Stimulated activated CD8-positive, alpha-beta memory T cell treated with anti-CD3 and anti-CD28 coated beads, Interleukin-7, amount 100 ng/mL, for 1 hour (primary cell): ENCODE data around the gene HINFP.
"Not testable (repeated sequence)": the region's sequence is repeated elsewhere in the genome, so short reads cannot be mapped to it uniquely, and the experiment has no call there.

Experiments
- DNase-seq, 2 donors: peaks; one replicate each; pipeline ENCODE4 v3.0.0-alpha.2; 2020; ENCODE audit warnings: low read depth in 2 of 2

Gene HINFP

DNA sequence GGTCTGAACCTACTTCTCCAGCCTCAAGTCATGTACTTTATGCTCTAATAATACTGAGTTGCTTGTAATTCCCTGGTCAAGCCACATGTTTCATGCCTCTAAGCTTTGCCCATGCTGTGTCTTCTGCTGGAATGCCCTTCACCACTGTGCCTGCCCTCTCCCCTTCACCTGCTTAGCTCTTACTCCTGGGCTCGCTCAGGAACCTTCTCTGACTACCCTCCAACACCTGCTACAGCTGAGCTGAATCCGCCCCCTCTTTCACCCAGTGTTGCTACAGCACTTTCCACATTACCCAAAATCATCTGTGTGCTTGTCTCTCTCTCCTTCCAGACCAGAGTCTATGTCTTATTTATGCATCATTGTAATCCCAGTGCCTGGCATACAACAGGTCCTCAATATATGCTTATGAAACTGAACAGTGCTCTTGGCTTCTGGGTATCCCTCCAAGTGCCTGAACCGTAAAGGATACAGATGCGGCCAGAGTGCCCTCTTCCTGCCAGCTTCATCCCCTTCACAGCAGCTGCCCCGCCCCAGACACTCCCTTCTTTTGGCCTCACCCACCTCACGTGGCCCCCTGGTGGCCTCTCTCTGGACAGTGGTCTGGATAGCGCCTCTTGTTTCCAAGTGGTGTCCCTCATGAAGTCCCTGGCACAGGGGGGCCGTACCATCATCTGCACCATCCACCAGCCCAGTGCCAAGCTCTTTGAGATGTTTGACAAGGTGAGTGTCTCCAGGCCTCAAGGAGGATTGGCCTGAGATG is 34.5 kb downstream of the HINFP start:
- DNase-seq: no peak

DNA sequence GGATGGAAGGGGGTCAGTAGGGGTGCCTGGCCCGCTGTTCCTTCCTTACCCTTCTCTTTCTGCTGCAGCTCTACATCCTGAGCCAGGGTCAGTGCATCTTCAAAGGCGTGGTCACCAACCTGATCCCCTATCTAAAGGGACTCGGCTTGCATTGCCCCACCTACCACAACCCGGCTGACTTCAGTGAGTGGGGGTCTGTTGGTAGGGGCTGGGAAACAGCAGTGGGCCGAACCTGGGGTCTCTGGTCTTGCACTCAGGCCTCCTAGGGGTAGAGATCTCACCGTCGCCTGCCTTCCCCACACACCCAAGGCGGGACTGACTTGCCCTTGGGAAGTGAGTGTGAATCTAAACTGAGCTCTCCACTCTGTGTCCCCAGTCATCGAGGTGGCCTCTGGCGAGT is 35.1 kb downstream of the HINFP start:
- no peak for DNase-seq

GRCh38 chr11:119157063-119157462 is 35.7 kb downstream of the HINFP start:
- DNase-seq: no peak

- DNase-seq: no peak
Measured at GRCh38 chr11:119158467-119158866, 37.1 kb downstream of the HINFP start.

- no peak for DNase-seq
Measured at GRCh38 chr11:119160151-119160550, 38.8 kb downstream of the HINFP start.

DNA sequence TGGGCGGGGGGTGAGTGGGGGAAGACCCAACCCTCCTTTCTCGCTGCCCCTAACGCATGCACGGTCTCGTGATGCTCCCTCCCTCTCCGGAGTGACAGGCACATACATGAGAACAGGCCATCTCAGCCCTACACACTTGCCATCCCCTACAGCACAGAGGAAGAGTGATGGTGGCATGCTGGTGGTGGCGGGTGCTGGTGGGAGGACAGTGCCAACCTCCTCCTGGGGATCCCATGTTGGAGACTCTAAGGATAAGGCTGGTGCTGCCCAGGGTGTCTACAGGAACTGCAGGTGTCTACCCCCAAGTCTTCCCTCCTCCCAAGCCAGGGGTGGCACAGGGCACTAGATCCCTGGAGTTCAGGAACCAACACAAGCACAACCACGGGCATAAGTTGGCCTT is 40.5 kb downstream of the HINFP start:
- DNase-seq: no peak

DNA sequence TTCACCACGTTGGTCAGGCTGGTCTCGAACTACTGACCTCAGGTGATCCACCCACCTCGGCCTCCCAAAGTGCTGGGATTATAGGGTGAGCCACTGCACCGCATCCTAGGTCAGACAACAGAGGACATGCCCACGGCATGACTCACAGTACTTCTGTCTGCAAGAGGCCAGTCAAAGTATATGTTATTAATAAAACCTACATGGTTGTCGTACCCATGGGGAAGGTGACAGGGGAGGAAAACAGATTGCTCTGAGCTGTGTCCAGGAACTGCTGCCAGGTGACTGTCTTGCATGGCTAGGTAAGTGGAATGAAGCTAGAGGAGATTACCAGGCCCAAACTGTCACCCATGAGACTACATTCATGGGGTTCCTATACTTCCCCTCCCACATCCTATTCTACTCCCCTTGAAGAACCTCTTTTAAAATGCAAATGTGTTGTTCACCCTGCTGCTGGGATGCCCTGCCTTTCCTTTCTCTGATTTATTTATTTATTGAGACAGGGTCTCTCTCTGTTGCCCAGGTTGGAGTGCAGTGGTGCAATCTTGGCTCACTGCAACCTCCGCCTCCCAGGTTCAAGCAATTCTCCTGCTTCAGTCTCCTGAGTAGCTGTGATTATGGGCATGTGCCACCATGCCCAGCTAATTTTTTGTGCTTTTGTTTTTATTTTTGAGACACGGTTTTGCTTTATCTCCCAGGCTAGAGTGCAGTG is 45.1 kb downstream of the HINFP start:
- no peak for DNase-seq

- DNase-seq: not testable (repeated sequence)
Measured at GRCh38 chr11:119167077-119167458, 45.7 kb downstream of the HINFP start.

DNA sequence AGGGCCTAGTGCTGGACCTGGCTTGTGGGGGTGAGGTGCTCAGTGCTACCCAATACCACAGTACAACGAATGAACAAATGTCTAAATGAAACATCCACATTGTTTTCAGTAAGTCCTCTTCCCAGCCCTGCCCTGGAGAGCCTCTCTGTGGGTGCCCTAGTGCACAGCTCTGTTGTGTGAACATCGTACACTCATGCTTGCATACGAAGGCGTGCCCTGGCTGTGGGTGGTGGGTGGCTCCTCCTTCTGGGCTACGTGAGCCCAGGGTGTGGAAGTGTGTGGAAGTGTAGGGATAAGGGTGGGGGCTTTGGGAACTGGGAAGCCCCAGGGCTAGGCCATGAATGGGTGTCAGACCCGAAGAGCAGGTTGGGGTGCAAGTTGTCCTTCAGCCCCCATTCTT is 46.6 kb downstream of the HINFP start:
- DNase-seq: no peak

GRCh38 chr11:119168471-119169281 is 47.3 kb downstream of the HINFP start, which contains the start of gene NLRX1:
Gene NLRX1 (plus strand): TSS chr11:119168725. CDS start chr11:119171404, 2,679 bp downstream.
- DNase-seq: peak; percentile 54 to 71

GRCh38 chr11:119169282-119169719 is 47.9 kb downstream of the HINFP start:
- no peak for DNase-seq

DNA sequence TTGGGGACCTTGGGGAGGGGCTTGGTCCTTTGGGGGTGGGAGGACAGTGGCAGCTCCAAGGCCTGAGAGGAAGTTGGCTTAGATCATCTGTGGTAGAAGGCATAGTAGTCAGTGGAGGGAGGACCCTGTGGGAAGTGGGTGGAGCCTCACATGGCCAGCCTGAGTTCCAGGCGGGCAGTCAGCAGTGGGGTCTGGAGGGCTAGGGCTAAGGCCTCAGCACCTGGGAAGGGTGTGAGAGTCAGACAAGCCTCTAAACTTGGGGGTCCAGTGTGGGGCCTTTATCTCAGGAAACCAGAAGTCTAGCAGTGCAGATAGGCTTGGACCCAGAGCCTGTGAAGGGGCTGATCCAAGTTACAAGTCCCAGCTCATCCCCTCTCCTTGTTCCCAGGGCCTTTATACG is 51.1 kb downstream of the HINFP start:
- DNase-seq: no peak

- DNase-seq: no peak
Measured at GRCh38 chr11:119173453-119173852, 52.1 kb downstream of the HINFP start.

DNA sequence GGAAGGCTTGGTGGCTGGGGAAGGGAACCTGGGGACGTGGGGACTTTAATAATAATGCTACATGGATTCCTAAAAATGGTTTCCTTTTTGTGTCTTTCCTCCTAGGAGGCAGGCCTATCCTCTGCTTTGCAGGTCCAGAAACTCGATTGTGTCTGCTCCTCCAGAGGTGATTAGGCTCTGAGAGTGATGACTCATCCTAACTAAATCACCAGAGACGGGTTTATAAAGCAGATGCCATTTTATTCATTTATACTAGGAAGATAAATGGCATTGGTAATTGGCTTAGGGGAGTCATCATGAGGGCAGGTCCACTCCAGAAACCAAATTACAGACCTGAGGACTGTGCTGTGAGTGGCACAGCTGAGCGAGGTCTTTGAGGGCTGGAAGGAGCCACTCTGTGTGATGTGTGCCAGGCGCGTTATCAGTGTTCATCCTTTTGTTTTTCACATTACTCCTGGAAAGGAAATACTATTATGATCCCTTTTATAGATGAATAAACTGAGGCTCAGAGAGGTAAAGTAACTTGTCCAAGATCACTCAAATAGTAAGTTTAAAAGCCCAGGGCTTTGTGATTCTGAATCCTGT is 54.2 kb downstream of the HINFP start:
- no peak for DNase-seq

GRCh38 chr11:119178166-119178680 is 56.8 kb downstream of the HINFP start:
- no peak for DNase-seq

- DNase-seq: no peak
Measured at GRCh38 chr11:119179342-119179741, 58.0 kb downstream of the HINFP start.

DNA sequence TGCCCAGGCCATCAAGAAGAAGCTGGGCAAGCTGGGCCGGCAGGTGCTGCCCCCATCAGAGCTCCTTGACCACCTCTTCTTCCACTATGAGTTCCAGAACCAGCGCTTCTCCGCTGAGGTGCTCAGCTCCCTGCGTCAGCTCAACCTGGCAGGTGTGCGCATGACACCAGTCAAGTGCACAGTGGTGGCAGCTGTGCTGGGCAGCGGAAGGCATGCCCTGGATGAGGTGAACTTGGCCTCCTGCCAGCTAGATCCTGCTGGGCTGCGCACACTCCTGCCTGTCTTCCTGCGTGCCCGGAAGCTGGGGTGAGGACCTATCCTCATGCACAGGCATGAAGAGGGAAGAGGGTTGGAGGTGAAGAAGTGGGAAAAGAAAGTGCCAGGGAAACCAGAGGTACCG is 58.6 kb downstream of the HINFP start:
- DNase-seq: no peak

DNA sequence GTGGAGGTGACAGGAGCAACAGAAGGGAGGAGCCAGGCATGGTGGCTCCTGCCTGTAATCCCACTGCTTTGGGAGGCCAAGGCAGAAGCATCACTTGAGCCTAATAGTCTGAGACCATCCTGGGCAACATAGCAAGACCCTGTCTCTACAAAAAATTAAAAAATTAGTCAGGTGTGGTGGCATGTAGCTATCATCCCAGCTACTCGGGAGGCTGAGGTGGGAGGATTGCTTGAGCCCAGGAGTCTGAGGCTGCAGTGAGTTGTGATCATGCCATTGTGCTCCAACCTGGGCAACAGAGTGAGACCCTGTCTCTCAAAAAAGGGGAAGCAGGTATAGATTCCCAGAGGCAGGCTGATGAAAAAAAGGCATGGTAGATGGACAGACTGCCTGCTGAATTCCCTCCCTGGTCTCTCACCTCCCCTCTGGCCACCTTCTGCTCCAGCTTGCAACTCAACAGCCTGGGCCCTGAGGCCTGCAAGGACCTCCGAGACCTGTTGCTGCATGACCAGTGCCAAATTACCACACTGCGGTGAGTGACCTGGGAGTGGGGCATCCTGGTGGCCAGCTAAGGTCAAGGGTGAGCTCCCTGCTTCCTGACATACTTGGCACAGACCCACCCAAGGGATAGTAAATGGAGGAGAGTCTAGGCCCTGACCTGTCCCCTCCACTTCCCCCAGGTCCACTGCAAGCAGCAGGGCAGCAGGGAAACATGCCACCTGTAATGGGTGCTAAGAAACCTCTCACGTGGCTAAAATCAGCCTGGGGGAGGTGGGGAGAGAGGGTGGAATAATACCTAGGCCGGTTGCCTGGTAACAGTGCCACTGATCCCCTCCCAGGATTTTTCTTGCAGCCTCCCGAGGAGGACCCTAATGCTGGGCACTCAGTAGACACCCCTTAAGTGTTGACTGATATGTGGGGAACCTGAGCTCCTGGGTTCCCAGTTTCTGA is 59.6 kb downstream of the HINFP start:
- no peak for DNase-seq

- DNase-seq: no peak
Measured at GRCh38 chr11:119181677-119182412, 60.5 kb downstream of the HINFP start.

DNA sequence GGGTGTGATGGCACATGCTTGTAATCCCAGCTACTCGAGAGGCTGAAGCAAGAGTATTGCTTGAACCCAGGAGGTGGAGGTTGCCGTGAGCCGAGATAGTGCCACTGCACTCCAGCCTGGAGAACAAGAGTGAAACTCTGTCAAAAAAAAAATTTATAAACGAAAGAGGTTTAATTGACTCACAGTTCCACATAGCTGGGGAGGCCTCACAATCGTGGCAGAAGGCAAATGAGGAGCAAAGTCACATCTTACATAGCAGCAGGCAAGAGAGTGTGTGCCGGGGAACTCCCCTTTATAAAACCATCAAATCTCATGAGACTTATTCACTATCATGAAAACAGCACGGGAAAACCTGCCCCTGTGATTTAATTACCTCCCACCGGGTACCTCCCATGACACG is 63.0 kb downstream of the HINFP start:
- not testable (repeated sequence) for DNase-seq
